Ovary (tissue), 9 donors: ENCODE results near the gene GRID1. TPM values are rescaled to one million over a fixed set of nuclear protein-coding genes. Genes with fewer than 3 reads are reported as not detected.

ENCODE experiments used
- DNase-seq, 5 donors: peaks; one replicate each; pipeline ENCODE4 v3.0.0-alpha.2; 2019 to 2020
- H3K27ac ChIP-seq, 2 donors: fragments of 200-600 bp; one replicate each; pipeline versions ENCODE4 v1.5.1 to v1.8.0; 2019 to 2022
- H3K27me3 ChIP-seq: fragments of 200-600 bp; one replicate; pipeline ENCODE4 v1.8.0; 2022
- H3K36me3 ChIP-seq: fragments of 200-600 bp; sonication (generic); one replicate; pipeline ENCODE4 v1.5.1; 2019
- H3K4me1 ChIP-seq: one replicate; pipeline ENCODE4 v1.8.1; 2013; ENCODE audit warnings: mild to moderate bottlenecking, moderate library complexity; ENCODE audit not compliant: insufficient read depth
- H3K4me3 ChIP-seq: fragments of 200-600 bp; sonication (generic); one replicate; pipeline ENCODE4 v1.5.1; 2017
- H3K9me3 ChIP-seq, 2 donors: fragments of 200-600 bp in 1 of 2; sonication (generic) in 1 of 2; one replicate each; pipeline versions ENCODE4 v1.5.1 to v1.8.1; 2013 to 2019; ENCODE audit warnings: mild to moderate bottlenecking in 1 of 2, moderate library complexity in 1 of 2
- CTCF ChIP-seq, 3 donors: fragments of 450-650 bp in 2 of 3; fragments of 200-600 bp in 1 of 3; IDR thresholded peaks; one replicate each; pipeline versions ENCODE4 v1.5.1 to v1.8.0; 2016 to 2022; ENCODE audit warnings: antibody characterized with exemption in 3 of 3, mild to moderate bottlenecking in 1 of 3
- EP300 ChIP-seq: sonication (generic); formaldehyde crosslinking; IDR thresholded peaks from one replicate; pipeline ENCODE4 v1.6.1; 2017; ENCODE audit warnings: antibody characterized with exemption
- POLR2A ChIP-seq: fragments of 450-650 bp; IDR thresholded peaks from one replicate; pipeline ENCODE4 v1.6.1; 2017; ENCODE audit warnings: antibody characterized with exemption, mild to moderate bottlenecking, moderate library complexity
- WGBS, 3 donors: extraction: QIAGEN DNeasy Blood & Tissue Kit in 1 of 3; methylation state at CpG; one replicate each; pipeline versions ENCODE4 v1.1.5 to v1.1.7; 2013 to 2017; 5-methylcytosine and 5-hydroxymethylcytosine counted together
- intact Hi-C, 4 donors: fragments of 100-400 bp; cut with DNase I; formaldehyde crosslinking; loops; one replicate each; pipeline versions ENCODE4 v1.11.0 to v1.15.1; 2022 to 2023
- polyA plus RNA-seq, 2 donors: library from polyadenylated mRNA; stranded (reverse); fragments of 200-250 nt in 1 of 2; fragments of 350-450 nt in 1 of 2; fragmentation: Illumina TruSeq in 1 of 2; extraction: RNeasy Lipid Tissue Mini Kit (QIAGEN cat#74804) in 1 of 2; gene quantifications; one replicate each; pipeline ENCODE4 v1.2.3, GENCODE V29; 2013 to 2014
- total RNA-seq, 7 donors: library from RNA; depleted of rRNA in 2 of 7; stranded (reverse); fragments of >200 nt in 2 of 7; fragmentation: NEBNext Ultra II Directional in 3 of 7; extraction: Animal tissue kit (Norgen Biotek cat#: 25700) in 3 of 7; gene quantifications; one replicate each; pipeline versions ENCODE4 v1.1.0 to v1.2.4, GENCODE V29; 2016 to 2023
- donor health status: DM: no; HTN: no; CAD: no; lungs with moderate emphysema.
- donor health status: DM: no; HTN: no; CAD: no.
- donor health status: Bipolar disorder and iron deficiency.
- donor health status: DM: yes; HTN: yes; CAD: no.
- donor health status: DM: no; HTN: no; CAD: no.
- donor health status: DM: yes; HTN: yes; CAD: no.

Gene GRID1
- total and polyA plus RNA-seq, 9 donors = 0.57 to 6.2 (median 1.8) TPM

DNA sequence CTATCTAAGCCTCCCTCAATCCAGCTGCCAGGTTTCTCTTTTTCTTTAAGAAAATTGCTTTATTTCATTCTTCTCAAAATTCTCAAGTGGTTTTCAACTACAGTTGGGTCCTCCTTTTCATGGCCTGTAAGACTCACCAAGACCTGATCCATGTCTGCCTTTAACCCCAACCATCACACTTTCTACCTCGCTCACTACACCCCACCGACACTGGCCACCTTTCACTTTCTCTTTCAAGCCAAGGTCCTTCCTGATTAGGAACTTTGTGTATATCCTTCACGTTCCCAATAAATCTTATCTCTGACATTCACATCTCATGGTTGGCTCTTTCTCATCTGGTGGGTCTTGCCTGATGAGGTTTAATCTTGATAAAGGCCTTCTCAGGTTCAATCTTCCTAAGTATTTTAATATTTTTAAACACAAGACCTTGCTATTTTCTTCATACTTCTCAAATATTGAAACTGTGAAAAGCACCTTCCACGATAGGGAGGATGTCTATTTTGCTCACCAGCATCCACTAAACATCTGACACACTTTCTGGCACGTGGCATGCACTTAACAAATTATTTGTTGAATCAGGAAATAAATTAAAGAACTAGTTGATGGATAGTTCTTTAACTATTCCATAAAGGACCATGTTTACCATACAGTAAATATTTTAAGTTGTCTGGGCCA, 624.8 kb downstream of the GRID1 start:
- H3K9me3 ChIP-seq = no peaks in the 10 kb centered on the region
- no peak for DNase-seq
- H3K4me3 ChIP-seq = no peak overlapping the region
- H3K27me3 ChIP-seq = no peaks in the 10 kb centered on the region
- intact Hi-C loops = no loop called here
- WGBS, 3 donors = 70 to 78% (median 74%) methylated on average over 5 of the region's 5 CpGs
- TF ChIP-seq EP300 (no peak), CTCF (IDR thresholded peaks at IDR 0.05) (no peak)
- no peaks in the 10 kb centered on the region for H3K4me1 ChIP-seq
- no peak overlapping the region for H3K27ac ChIP-seq
- no peaks in the 10 kb centered on the region for H3K36me3 ChIP-seq

DNA sequence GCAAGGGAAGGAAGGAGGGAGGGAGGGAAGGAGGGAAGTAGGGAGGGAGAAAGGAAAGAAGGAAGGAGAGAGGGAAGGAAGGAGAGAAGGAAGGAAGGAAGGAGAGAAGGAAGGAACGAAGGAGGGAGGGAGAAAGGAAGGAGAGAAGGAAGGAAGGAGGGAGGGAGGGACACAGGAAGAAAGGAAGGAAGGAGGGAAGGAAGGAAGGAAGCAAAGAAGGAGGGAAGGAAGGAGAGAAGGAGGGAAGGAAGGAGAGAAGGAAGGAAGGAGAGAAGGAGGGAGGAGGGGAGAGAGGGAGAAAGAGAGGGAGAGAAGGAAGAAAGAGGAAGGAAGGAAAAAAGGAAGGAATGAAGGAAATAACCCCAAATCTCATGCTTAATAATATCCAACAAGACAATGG, 630.6 kb downstream of the GRID1 start:
- DNase-seq = no peak
- TF ChIP-seq EP300 = no peak
- no peak for TF ChIP-seq POLR2A
- no peak for TF ChIP-seq CTCF (IDR thresholded peaks at IDR 0.05)

GRCh38 chr10:85734791-85735190, 631.8 kb downstream of the GRID1 start:
- TF ChIP-seq POLR2A (no peak), CTCF (IDR thresholded peaks at IDR 0.05) (no peak), EP300 (no peak)
- no peak for DNase-seq
- H3K4me1 ChIP-seq = no peaks in the 10 kb centered on the region
- no peaks in the 10 kb centered on the region for H3K9me3 ChIP-seq
- 55 to 71% (median 60%) methylated on average over 7 of the region's 7 CpGs for WGBS, 3 donors
- H3K36me3 ChIP-seq = no peaks in the 10 kb centered on the region
- H3K27me3 ChIP-seq = no peaks in the 10 kb centered on the region
- no peak overlapping the region for H3K27ac ChIP-seq
- H3K4me3 ChIP-seq = no peak overlapping the region
- intact Hi-C loops = no loop called here

More for the DNA sequence above, 630.6 kb downstream of the GRID1 start:
- Histone ChIP-seq H3K4me1 (no peaks in the 10 kb centered on the region), H3K36me3 (no peaks in the 10 kb centered on the region), H3K27me3 (no peaks in the 10 kb centered on the region), H3K9me3 (no peaks in the 10 kb centered on the region), H3K4me3 (no peak overlapping the region), H3K27ac (no peak overlapping the region)
- intact Hi-C loops = no loop called here
- WGBS, 3 donors = 67 to 81% (median 73%) methylated on average over 1 of the region's 1 CpG

- no peaks in the 10 kb centered on the region for H3K36me3 ChIP-seq
- intact Hi-C loops = no loop called here
Observed at GRCh38 chr10:85724215-85724614, 642.4 kb downstream of the GRID1 start.

More at GRCh38 chr10:85724215-85724614, 642.4 kb downstream of the GRID1 start:
- TF ChIP-seq POLR2A (no peak), CTCF (IDR thresholded peaks at IDR 0.05) (no peak), EP300 (no peak)
- H3K4me1 ChIP-seq = no peaks in the 10 kb centered on the region
- DNase-seq = no peak
- no peak overlapping the region for H3K27ac ChIP-seq
- 84 to 96% (median 88%) methylated on average over 6 of the region's 6 CpGs for WGBS, 3 donors
- no peaks in the 10 kb centered on the region for H3K27me3 ChIP-seq
- no peaks in the 10 kb centered on the region for H3K9me3 ChIP-seq
- no peak overlapping the region for H3K4me3 ChIP-seq
